HL-60 (cell line): ENCODE measurements around the gene PCSK5.

Source experiments
- DNase-seq, 2 experiments: peaks; one replicate each; pipeline ENCODE4 v3.0.0-alpha.2; 2010 to 2020; ENCODE audit warnings: low read depth in 1 of 2, low spot score in 1 of 2
- H3K27ac ChIP-seq: fragments of 250-450 bp; sonication (Bioruptor Pico); replicated peaks from 2 replicates; pipeline ENCODE4 v1.5.1; 2020; ENCODE audit warnings: mild to moderate bottlenecking, moderate library complexity
- H3K27me3 ChIP-seq: fragments of 250-450 bp; sonication (Bioruptor Pico); 2 replicates; pipeline ENCODE4 v1.5.1; 2021; ENCODE audit warnings: mild to moderate bottlenecking, moderate library complexity; ENCODE audit not compliant: insufficient read depth, poor library complexity, severe bottlenecking
- H3K4me3 ChIP-seq: replicated peaks from 2 replicates; pipeline ENCODE4 v1.5.1; 2011; ENCODE audit warnings: mild to moderate bottlenecking, control low read depth, low read length; ENCODE audit not compliant: insufficient read depth
- GABPA ChIP-seq: IDR thresholded peaks from 2 replicates; pipeline ENCODE4 v1.6.1; 2012; ENCODE audit warnings: low read depth
- POLR2AphosphoS5 ChIP-seq: IDR thresholded peaks from 2 replicates; pipeline ENCODE4 v1.6.1; 2012; ENCODE audit warnings: low read depth
- SPI1 ChIP-seq: IDR thresholded peaks from 2 replicates; pipeline ENCODE4 v1.6.1; 2012; ENCODE audit warnings: low read depth, mild to moderate bottlenecking, borderline replicate concordance
- TF ChIP-seq, protein P1 (sequence below): IDR thresholded peaks from one replicate; pipeline ENCODE4 v1.5.1; 2011; ENCODE audit warnings: low read length, control low read depth, inconsistent platforms; ENCODE audit not compliant: insufficient read depth
- TF ChIP-seq, protein P2 (sequence below): IDR thresholded peaks from 2 replicates; pipeline ENCODE4 v1.6.1; 2012; ENCODE audit warnings: low read depth; ENCODE audit not compliant: insufficient replicate concordance

Gene PCSK5

DNA sequence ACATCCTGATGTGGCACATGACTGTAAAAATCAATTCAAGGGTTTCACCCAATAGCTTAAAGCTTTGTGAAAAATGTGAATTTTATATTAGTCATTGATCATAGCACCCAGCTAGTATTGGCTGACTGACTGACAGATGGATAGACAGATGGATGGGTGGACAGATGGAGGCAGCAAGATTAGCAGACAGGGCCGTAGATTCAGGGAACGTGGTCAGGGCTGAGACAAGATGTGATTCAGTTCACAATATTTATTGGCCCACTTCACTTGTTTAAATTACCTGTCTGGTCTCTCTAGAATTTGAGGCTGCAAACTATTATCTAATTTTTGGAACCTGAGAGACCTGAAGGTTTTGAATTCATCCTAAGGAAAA is 12.0 kb upstream of the PCSK5 start:
- no peak overlapping the region for H3K4me3 ChIP-seq
- no peaks in the 10 kb centered on the region for H3K27me3 ChIP-seq
- DNase-seq = no peak
- TF ChIP-seq GABPA (no peak), SPI1 (no peak), POLR2AphosphoS5 (no peak)
- TF ChIP-seq, protein P1, sequence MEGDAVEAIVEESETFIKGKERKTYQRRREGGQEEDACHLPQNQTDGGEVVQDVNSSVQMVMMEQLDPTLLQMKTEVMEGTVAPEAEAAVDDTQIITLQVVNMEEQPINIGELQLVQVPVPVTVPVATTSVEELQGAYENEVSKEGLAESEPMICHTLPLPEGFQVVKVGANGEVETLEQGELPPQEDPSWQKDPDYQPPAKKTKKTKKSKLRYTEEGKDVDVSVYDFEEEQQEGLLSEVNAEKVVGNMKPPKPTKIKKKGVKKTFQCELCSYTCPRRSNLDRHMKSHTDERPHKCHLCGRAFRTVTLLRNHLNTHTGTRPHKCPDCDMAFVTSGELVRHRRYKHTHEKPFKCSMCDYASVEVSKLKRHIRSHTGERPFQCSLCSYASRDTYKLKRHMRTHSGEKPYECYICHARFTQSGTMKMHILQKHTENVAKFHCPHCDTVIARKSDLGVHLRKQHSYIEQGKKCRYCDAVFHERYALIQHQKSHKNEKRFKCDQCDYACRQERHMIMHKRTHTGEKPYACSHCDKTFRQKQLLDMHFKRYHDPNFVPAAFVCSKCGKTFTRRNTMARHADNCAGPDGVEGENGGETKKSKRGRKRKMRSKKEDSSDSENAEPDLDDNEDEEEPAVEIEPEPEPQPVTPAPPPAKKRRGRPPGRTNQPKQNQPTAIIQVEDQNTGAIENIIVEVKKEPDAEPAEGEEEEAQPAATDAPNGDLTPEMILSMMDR = no peak
- TF ChIP-seq, protein P2, sequence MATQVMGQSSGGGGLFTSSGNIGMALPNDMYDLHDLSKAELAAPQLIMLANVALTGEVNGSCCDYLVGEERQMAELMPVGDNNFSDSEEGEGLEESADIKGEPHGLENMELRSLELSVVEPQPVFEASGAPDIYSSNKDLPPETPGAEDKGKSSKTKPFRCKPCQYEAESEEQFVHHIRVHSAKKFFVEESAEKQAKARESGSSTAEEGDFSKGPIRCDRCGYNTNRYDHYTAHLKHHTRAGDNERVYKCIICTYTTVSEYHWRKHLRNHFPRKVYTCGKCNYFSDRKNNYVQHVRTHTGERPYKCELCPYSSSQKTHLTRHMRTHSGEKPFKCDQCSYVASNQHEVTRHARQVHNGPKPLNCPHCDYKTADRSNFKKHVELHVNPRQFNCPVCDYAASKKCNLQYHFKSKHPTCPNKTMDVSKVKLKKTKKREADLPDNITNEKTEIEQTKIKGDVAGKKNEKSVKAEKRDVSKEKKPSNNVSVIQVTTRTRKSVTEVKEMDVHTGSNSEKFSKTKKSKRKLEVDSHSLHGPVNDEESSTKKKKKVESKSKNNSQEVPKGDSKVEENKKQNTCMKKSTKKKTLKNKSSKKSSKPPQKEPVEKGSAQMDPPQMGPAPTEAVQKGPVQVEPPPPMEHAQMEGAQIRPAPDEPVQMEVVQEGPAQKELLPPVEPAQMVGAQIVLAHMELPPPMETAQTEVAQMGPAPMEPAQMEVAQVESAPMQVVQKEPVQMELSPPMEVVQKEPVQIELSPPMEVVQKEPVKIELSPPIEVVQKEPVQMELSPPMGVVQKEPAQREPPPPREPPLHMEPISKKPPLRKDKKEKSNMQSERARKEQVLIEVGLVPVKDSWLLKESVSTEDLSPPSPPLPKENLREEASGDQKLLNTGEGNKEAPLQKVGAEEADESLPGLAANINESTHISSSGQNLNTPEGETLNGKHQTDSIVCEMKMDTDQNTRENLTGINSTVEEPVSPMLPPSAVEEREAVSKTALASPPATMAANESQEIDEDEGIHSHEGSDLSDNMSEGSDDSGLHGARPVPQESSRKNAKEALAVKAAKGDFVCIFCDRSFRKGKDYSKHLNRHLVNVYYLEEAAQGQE = no peak
- H3K27ac ChIP-seq = no peak overlapping the region

DNA sequence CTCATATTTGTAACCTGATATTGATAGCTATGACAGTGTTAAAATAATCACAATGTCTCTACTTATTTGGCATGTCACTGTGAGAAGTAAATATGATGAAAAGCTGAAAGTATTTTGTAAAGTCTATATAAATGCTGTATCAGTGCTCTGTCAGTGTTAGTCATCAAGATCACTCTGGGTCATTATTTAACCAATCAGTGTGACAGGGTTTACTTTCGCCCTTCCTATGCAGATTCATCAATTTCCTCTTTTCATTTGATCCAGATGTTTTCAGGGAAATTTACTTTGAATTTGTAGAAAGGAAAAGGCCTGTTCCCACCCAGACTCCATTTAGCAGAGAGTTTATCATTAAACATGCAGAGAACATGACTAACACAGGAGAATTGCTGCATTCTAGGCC is 9.9 kb upstream of the PCSK5 start:
- no peaks in the 10 kb centered on the region for H3K27me3 ChIP-seq
- H3K4me3 ChIP-seq = no peak overlapping the region
- TF ChIP-seq SPI1 = no peak
- TF ChIP-seq GABPA = no peak
- TF ChIP-seq, protein P1 = no peak
- TF ChIP-seq POLR2AphosphoS5 = no peak
- TF ChIP-seq, protein P2 = no peak
- no peak overlapping the region for H3K27ac ChIP-seq
- DNase-seq = no peak

DNA sequence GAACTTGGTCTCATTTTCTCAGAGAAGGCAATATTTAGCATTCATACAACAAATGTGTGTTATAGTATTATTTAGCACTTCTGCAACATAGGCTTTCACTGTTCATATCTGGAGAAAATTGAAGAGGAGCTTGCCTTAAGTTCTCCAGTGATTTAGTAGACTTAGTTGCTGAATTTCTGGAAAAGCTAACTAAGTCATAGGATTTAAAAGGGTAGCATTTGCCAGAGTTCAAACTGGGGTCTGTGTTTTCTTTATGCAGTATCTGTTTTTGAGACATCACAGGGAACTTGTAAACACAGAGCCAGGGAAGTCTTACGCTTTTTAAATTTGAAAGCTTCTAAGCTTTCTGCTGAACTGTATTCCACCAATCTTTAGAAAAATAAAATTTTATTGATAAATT is 8.7 kb upstream of the PCSK5 start:
- no peak for DNase-seq
- TF ChIP-seq SPI1 = no peak
- TF ChIP-seq GABPA = no peak
- TF ChIP-seq, protein P2 = no peak
- TF ChIP-seq, protein P1 = no peak
- no peak for TF ChIP-seq POLR2AphosphoS5
- Histone ChIP-seq H3K4me3 (no peak overlapping the region), H3K27ac (no peak overlapping the region), H3K27me3 (no peaks in the 10 kb centered on the region)
